Activated CD4-positive, alpha-beta T cell treated with anti-CD3 and anti-CD28 coated beads for 4 hours (primary cell): Measurements from ENCODE around the gene VTCN1.
"Not testable (repeated sequence)": the region's sequence is repeated elsewhere in the genome, so short reads cannot be mapped to it uniquely, and the experiment has no call there.

Experiments used
- DNase-seq, 2 donors: peaks; one replicate each; pipeline ENCODE4 v3.0.0-alpha.2; 2020

The VTCN1 gene, protein sequence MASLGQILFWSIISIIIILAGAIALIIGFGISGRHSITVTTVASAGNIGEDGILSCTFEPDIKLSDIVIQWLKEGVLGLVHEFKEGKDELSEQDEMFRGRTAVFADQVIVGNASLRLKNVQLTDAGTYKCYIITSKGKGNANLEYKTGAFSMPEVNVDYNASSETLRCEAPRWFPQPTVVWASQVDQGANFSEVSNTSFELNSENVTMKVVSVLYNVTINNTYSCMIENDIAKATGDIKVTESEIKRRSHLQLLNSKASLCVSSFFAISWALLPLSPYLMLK

DNA sequence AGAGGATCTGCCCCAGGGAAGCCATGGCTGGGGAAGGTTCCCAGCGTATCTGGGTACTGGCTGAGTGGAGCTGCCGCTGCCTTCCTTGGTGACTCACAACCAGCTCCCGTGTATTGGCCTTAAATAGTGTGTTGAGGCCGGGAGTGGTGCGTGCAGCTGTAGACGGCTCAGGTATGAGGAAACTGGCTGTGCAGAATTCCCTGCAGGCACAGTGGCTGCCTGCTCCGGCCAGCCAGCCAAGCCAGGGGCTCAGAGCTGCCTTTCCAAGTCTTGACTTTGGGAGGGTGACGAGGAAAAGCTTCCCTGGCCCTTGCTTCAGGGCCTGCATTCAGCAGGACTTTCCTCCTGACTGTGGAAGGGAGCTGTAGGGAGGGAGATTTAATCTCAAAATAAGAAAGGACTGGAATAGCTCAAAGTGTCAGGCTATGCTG lies at the start of gene VTCN1:
TSS of gene VTCN1 (minus strand) at position 97 of the 431 bp plus-strand sequence. CDS start at position 25, 72 bp downstream.
- no peak for DNase-seq

DNA sequence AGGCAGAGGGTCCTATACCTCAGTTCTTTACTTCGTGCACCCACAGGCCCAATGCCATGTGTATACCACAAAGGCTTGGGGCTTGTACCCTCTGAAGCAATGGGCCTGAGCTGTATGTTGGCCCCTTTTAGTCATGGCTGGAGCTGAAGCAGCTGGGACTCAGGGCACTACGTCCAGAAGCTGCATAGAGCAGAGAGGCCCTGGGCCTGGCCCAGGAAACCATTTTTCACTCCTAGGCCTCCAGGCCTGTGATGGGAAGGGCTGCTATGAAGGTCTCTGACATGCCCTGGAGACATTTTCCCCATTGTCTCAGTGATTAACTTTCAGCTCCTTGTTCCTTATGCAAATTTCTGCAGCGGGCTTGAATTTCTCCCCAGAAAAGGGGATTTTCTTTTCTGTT lies 48.1 kb upstream of the VTCN1 start:
- no peak for DNase-seq

DNA sequence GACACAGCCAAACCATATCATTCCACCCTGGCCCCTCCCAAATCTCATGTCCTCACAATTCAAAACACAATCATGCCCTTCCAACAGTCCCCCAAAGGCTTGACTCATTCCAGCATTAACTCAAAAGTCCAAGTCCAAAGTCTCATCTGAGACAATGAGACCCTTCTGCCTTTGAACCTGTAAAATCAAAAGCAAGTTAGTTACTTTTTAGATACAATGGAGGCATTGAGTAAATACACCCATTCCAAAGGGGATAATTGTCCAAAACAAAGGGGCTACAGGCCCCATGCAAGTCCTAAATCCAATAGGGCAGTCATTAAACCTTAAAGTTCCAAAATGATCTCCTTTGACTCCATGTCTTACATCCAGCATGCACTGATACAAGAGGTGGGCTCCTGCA lies 47.3 kb upstream of the VTCN1 start:
- DNase-seq: not testable (repeated sequence)

DNA sequence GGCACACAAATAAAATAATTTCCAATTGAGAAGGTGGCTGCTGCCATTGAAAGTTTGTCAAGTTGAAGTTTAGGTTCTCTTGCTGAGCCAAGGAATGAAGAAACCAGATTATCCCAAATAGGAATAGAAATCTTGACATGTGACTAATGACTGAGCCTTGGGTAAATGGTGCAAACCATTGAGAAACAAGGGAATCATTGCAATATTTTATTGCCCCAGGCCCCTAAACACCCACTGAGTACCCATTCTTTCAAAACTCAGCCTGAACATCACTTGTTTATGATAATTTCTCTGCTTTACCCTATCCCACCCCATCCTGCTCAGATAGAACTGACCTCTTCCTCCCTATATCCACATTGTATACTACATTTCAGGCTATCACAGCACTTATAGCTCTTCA lies 46.6 kb upstream of the VTCN1 start:
- no peak for DNase-seq

DNA sequence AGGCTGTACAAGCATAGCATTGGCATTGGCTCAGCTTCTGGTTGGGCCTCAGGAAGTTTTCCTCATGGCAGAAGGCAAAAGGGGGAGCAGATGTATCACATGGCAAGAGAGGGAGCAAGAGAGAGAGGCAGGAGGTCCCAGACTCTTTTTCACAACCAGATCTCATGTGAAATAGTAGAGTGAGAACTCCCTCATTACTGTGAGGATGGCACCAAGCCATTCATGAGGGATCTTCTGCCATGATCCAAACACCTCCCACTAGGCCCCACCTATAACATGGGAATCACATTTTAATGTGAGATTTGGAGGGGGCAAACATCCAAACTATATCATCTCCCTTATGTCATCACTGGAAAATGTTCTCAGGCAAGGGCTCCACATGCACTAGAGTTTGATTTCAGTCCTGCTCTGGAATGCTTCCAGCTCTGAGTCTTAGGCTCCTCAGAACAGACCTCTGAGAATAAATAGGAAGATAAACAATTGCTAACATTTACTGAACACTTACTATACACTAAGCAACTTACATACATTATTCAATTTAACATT lies 39.4 kb upstream of the VTCN1 start:
- no peak for DNase-seq

DNA sequence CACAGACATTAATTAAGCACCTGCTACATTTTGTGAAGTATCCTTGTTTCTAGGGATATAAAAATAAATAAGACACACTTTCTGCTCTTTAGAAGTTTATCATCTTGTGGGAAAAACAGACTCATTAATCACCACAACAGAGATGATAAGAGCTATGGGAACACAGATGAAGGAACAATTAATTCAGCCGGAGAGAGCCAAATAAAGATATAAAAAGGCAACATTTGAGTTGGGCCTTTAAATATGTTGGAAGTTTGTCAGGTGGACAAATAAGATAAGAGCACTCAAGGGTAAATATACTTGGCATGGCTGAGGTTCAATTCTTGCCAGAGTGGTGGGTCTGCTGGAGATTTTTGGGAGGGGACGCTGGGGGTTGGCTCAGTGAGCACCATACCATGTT lies 34.2 kb upstream of the VTCN1 start:
- no peak for DNase-seq

DNA sequence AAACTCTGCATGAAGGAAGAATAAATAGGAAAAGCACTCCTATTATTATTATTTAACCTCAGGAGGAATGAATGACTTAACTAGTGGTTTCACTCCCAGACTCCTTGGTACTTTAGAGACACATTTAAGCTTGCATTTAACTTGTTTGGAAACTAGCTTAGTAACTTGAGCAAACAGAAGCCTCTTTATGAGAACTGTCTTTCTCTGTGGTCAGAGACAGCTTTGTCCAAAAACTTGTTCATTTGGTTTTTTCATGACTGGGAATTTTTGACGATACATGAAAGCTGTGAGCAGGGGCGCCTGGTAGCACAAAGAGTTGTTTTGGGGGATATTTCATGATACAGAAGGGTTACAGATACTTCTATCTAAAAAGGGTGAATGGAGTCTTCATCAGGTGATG lies 33.6 kb upstream of the VTCN1 start:
- DNase-seq: no peak

DNA sequence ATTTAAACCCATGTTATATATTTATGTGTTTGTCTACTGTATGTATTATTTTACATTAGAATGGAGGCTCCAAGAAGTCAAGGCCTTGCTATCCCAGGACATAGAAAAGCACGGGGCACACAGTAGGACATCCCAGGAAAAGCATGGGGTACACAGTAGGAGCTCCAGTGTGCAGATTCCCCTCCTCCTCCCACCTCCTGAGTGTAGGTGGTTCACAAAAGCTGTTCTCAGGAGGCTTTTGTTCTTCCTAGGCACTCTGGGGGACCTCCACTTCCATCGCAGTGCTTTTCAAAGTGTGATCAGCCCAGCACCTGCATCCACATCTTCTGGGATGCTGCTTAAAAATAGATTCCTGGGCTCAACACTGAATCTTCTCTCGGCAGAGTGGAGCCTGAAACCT lies 30.8 kb upstream of the VTCN1 start:
- DNase-seq: no peak

DNA sequence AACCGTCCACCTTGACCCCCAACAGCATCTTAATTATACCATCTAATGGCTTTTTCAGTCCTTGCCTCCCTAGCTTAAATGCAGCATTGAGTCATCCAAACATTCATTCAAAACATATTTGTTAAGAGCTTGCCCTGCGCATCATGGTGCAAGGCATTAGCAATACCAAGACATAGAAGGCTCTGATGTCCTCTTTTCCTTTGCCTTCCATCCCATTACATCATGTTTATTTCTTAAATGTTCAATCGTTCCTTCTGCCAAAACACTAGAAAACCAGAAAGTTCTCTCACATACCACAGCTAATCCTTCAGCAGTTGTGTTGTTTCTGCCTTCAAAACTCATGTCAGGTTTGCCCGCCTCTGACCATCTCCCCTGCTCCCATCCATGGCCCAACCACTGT lies 29.8 kb upstream of the VTCN1 start:
- DNase-seq: no peak

DNA sequence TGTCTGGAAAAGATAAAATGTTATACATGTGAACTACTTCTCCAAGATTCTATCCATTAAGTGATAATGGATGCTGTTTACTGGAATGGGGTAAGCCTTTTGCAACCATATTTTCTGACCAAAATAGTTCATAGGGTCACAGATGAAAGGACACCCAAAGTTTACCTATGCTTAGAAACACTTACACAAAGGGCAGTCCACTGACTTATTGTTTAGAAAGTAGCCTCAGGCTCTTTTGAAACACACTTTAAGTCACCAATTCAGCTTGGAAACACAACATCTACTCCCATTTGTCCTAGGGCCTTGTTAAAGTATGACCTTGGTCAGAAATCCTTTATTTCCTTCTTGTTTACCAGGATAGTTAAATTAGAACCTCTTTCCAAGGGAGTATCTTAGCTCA lies 28.7 kb upstream of the VTCN1 start:
- DNase-seq: no peak

DNA sequence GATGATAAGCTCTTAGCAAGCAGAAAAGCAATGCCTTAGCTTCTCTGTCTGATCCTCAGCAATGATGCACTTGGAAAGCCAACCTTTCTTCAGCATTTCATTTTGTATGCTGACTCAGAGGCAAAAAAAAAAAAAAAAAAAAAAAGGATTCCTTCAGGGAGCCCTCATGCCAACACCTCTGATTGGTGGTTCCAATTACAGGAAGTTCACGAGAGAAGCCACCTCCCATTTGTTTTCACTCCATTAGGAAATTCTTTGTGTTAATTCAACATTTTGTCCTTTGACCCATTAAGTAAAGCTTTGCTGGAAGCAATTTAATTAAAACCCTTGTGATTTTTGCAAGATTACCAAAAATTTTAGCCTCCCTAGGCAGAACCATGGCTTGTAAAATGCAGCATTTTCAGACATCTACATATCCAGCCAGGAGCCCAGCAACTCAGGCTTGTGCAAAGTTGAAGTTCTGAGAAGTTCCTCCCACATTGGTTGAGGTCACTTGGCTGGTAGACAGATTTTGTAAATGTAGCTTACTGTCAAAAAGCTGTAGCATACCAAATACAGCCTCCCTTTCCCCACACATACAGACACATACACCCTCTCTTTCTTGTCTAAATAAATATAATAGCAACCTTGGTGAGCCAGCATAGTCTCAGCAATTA lies 27.1 kb upstream of the VTCN1 start:
- no peak for DNase-seq

DNA sequence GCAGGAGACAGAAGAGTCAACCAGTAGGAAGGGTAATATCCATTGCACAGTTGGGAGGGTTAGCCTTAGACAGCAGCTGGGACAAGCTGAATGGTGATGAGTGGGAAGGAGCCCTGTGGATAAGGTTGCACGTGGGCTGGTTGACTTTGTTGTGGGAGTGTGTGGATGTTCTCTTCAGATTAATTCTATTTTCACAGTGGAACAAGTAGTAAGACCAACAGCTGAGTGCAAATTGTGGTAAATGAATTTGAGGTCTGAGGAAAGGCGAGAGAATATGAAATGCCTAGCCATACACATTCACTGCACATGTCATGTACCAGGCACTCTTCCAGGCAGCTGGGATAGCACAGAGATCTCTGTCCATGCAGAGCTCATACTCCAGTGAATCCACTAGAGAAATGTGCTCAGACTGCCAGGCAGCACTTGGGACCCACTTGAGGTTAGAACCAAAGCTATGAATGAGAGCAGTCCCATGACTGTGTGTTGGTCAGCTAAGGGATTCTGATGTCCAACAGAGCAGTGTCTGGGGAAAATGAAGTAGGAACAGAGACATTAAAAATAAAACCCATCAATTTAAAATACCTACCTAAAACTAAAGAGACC lies 25.2 kb upstream of the VTCN1 start:
- no peak for DNase-seq

DNA sequence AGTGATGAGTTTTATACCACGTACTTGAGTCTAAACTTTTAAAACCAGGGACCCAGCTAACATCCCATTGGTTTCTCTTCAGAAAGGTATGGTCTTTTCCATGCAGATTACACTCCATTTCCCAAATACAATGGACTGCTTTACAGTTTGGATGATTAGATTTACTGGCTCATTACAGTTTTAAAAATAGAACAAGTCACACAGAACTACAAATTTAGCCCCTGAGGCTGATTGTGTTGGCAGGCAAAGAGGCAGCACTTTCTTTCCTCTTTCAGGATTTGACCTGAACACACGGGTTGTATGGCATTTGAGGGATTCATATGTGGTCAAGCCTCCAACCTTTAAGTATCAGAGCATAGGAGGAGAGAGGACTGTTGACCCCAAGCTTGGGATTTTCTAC lies 21.8 kb upstream of the VTCN1 start:
- no peak for DNase-seq

DNA sequence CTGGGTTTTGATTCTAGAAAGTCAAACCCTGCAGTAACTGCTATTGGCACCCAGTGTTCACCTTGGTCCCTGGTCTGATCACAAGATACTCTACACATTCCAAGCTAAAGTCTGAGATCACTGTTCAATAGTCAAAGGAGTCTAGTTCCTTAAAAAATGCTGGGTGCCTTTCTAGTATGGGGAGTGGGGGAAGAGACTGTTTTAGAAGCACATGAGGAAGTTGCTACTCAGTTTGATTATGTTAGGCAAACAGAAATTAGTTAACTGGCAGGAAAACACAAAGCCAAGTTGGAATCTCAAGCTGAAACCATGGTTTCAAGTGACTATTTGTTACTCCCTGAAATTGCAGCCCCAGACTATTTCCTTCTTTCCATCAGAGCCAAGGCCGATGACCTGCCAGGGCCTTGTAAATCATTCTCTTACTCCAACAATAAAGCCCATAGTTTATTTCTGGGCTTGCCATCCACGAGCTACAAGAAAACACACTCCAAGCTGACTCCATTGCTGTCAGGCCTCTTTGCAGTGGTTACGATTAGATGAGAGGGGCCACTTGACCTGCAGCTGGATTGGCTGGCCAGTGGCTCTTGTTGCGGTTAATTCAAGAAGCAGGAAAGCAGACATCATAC lies 21.1 kb upstream of the VTCN1 start:
- no peak for DNase-seq

DNA sequence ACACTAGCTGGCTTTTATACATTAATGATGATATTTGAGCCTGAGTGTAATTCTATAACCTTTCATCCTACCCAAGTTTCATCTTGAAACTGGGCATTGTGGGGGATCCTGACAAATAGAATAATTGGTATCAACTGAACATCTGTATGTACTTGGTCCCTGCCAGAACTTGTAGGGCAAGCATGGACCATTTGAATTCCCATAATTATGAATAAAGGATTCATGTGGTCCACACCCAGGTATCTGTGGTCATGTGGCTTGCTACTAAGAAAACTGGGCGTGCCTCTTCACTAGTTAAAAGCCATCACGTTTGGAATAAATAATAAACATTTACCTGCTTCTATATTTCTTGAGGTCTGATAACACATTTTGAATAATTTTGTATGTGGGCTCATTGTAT lies 20.6 kb upstream of the VTCN1 start:
- DNase-seq: no peak

DNA sequence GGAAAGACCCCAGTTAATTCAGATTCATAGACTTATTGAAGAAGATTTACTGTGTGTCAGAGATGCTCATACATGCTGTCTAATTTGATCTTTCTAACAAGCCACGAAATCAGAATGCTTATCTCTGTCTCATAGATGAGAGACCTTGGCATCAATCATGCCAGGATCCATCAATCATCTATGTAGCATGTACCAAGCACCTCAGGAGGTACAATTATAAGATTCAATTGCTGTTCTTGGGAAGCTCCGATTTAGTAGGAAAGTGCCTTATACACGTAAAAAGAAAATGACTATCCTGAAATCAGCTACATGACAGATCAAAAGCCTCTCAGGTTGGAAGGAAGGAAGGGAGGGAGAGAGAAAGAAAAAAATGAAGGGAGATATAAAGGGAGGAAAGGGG lies 18.5 kb upstream of the VTCN1 start:
- no peak for DNase-seq

DNA sequence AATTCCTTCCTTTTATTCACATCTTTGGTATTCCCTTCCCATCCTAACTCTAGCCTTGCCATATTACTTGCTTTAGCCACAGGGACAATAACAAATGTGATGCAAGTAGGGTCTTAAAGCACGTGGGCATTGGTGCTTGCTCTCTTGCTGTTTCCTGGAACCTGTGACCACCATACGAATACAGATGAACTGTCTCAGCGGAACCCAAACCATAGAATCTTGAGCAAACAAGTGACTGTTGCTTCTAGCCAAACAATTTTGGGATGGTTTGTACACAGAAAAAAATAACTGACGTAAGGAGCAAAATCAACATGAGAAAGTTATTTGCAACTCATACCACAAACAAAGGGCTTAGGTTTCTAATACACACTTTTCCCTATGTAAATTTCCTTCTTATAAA lies 15.2 kb upstream of the VTCN1 start:
- DNase-seq: no peak

DNA sequence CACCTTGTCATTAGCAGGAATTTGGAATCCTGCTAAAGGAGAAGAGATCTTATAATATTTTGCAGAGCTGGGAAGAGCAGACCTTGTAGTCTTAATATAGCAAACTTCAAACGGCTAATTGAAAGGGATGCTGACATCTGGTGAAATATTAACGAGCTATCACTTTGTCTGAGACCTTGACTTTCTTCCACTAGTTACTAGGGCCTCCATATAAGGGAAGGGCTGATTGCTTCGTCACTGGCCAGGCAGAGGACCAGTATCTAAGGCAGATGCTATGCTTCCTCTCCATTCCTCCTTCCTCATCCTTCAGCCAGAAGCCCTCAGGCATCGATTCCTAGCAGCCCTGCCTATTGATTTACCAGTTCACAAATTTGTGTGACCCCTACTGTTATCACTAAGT lies 6.0 kb upstream of the VTCN1 start:
- DNase-seq: no peak

DNA sequence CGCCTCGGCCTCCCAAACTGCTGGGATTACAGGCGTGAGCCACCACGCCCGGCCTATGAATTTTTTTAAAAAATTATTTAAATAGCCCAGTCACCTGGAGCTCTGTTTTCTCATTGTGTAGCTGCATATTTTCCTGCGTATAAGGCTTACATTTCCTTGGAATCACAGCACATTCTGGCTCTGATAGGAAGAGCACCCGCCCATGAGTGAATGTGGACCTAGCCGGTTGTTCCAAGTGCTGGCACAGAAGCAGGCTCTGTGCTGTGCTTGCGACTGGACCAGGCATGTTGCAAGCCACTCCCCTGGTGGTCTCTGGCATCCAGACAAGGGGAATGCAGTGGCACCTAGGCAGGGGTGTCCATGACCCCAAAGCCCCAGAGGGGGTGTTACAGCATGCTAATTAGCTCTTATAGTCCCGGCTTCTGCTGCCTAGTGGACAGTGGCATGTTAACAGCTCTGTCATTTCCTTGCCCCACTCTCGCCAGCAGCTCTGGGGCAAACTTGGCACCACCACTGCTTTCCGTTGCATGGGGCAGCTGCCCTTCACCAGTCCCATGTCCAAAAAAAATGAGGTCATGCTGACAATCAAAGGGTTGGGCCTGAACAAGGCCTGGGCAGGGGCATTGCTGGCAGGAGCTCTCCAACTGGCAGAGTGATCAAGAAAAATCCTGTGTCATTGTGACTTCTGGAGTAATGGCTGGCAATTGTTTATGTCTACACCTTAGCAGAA lies 5.2 kb upstream of the VTCN1 start:
- no peak for DNase-seq

DNA sequence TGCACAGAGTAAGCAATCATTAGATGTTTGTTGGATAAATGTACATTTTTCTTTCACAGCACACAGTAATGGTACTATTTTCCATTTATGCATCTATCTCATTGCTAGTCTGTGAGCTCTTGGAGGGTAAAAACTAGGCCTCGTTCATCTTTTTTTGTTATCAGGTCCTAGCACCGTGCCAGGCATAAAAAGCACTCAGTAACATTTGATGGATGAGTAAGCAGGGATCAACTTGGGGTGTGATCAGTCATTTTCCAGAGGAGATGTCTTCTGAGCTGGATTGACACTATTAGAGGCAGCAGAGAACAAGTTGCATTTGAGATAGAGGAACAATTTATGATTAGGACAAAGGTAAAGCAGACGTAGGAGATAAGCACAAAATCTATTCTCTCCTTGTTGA lies 4.3 kb upstream of the VTCN1 start:
- DNase-seq: no peak

DNA sequence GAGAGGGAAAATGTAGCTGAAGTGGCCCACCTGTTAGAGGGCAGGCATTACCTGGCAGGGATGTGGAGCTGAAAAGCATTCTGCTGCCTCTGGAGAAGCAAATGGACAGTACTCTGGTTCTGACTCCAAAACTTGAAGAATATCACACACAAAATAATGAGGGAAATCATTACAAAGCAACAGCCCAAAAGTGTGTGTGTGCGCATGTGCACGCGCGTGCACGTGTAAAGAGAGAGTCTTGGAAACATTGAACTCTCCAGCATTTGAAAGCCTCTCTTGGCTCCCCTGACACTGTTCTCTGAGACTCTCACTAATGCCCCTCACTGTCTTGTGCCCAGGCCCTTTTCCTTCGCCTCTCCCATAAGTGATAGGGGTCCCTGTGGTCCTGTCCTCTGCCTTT lies 2.3 kb upstream of the VTCN1 start:
- DNase-seq: no peak

DNA sequence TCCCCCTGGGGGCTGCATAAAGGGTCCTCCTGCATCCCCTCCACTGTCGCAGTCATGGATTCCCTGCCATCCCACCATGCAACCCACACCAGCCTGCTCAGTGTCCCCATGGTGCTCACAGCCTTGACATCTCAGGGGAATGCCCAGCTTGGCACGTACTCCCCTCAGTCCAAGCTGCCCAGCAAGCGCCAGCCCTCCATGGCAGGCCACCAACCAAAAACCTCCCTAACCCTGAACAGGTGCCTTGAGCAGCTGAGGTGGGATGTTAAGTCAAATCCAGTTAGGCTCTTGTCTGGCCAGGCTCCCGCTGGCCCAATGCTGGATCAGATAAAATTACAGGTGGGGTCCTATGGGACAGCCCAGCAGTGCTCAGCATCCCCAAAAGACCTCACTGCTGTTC lies 341 bp downstream of the VTCN1 start:
- DNase-seq: no peak

DNA sequence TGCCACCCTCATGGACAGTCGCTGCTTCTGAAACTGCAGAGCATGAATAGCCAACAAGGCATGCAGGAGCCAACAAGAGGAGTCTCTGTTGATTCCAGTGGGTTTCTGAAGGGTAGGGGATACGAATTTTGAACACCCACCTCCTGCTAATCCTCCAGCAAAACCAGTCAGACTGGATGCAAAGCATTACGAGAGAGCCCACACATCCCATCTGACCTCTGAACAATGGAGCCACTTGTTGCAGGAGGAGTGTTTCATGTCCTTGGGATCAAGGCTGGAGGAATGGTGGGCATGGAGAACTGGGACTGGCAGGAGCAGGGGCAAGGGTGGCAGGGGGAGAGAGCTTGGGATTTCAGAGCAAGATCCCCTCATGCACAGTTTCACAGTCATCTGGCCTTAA lies 1.6 kb downstream of the VTCN1 start:
- DNase-seq: no peak
